ENCODE data around the gene SLC25A34.

GRCh38 chr1:15757575-15758342 is 21.7 kb downstream of the SLC25A34 start:
- TF ChIP-seq POLR2A (IDR thresholded peaks at IDR 0.05; ENCODE audit: low read depth, low read length): no peak
- TF ChIP-seq SPI1 (IDR thresholded peaks at IDR 0.05; ENCODE audit: low read depth, low read length): no peak
- TF ChIP-seq POLR2AphosphoS5 (IDR thresholded peaks at IDR 0.05; ENCODE audit: low read depth, low read length): no peak
- TF ChIP-seq TAF1 (IDR thresholded peaks at IDR 0.05; ENCODE audit: low read depth, low read length): no peak
- no peak for TF ChIP-seq PAX5 (IDR thresholded peaks at IDR 0.05; ENCODE audit: insufficient read depth, low read length, severe bottlenecking)
- TF ChIP-seq POU2F2 (IDR thresholded peaks at IDR 0.05; ENCODE audit: low read depth, low read length): no peak
